ENCODE measurements around the gene ECT2. TPM values are rescaled to one million over a fixed set of nuclear protein-coding genes. Genes with fewer than 3 reads are reported as not detected.

The ECT2 gene
- polyA plus RNA-seq, 1 of the 3 experiments (the other 2 are of a cell fraction) = 8.6 TPM

DNA sequence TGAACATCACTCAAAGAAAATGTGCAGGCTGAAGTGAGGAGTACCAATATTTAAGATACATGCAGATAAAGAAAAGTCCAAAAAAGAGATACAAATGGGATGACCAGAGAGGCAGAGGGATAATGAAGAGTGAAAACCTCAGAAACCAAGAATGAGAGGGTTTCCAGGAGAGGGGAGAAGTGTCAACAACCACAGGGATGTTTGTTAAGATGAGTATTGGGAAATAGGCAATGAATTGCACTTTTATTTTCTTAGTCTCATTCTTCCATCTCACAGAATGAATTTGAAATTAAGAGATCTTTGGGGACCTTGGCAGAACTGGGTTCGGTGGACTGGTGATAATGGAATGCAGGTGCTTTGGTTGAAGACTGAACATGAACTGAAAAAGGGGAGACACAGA lies 102.5 kb downstream of the ECT2 start (continued):
- no peak for TF ChIP-seq REST (IDR thresholded peaks at IDR 0.05; ENCODE audit: low read depth, low read length)
- TF ChIP-seq FOSL2 (IDR thresholded peaks at IDR 0.05; ENCODE audit: borderline replicate concordance, low read depth) = no peak

GRCh38 chr3:172853921-172854666 lies 103.6 kb downstream of the ECT2 start:
- H2AFZ ChIP-seq (ENCODE audit: low read depth) = no peak overlapping the region
- no peaks in the 10 kb centered on the region for H3K27me3 ChIP-seq (ENCODE audit: insufficient read depth)
- WGBS (ENCODE audit: low lambda C conversion rate) = 51% methylated on average over 3 of the region's 3 CpGs
- no peaks in the 10 kb centered on the region for H3K36me3 ChIP-seq (replicated peaks in 1 of 2; ENCODE audit: control insufficient read depth in 1 of 2, insufficient read depth in 2 of 2, low read length in 1 of 2)
- H3K9ac ChIP-seq = no peak overlapping the region
- H3K4me2 ChIP-seq = no peak overlapping the region
- H3K9me2 ChIP-seq = no peaks in the 10 kb centered on the region
- H3K9me3 ChIP-seq = no peaks in the 10 kb centered on the region
- no peaks in the 10 kb centered on the region for H3K79me2 ChIP-seq (ENCODE audit: insufficient read depth)
- POLR2A ChIA-PET = no interaction called here
- H3K27ac ChIP-seq (ENCODE audit: low read depth in 2 of 2, low read length in 1 of 2) = no peak overlapping the region
- DNase-seq = no peak
- H3K4me3 ChIP-seq (ENCODE audit: low read depth in 2 of 2, low read length in 1 of 2) = no peak overlapping the region
- H3F3A ChIP-seq (replicated peaks; ENCODE audit: insufficient read depth) = peaks cover 14% of the 10 kb centered on the region
- CTCF ChIA-PET = interaction anchor here (1.9 kb wide), 1 partner anchor 10 kb away, joined by 5 read pairs; no protein-coding TSS in a partner anchor
- H3K4me1 ChIP-seq (ENCODE audit: control insufficient read depth in 1 of 2, insufficient read depth in 2 of 2, low read depth in 1 of 2, low read length in 1 of 2) = no peaks in the 10 kb centered on the region; a peak in 1 of 4 replicates
- no peaks in the 10 kb centered on the region for H4K20me1 ChIP-seq (ENCODE audit: insufficient read depth)
- TF ChIP-seq FOXJ3 (CRISPR knock-in tag; IDR thresholded peaks at IDR 0.05) (no peak), REST (IDR thresholded peaks at IDR 0.05; ENCODE audit: low read depth, low read length) (no peak), ELF1 (IDR thresholded peaks at IDR 0.05) (no peak), TAF1 (IDR thresholded peaks at IDR 0.05; ENCODE audit: borderline replicate concordance, low read depth, low read length) (no peak), SMC3 (IDR thresholded peaks at IDR 0.05; ENCODE audit: low read depth, low read length) (no peak), GABPA (IDR thresholded peaks at IDR 0.05; ENCODE audit: low read depth) (no peak), TCF12 (IDR thresholded peaks at IDR 0.05) (no peak), GATA2 (CRISPR knock-in tag; IDR thresholded peaks at IDR 0.05) (no peak), FOXM1 (IDR thresholded peaks at IDR 0.05; ENCODE audit: low read depth) (no peak), JUND (IDR thresholded peaks at IDR 0.05) (no peak), SIN3A (IDR thresholded peaks at IDR 0.05; ENCODE audit: borderline replicate concordance, low read depth, low read length) (no peak), MEF2A (IDR thresholded peaks at IDR 0.05; ENCODE audit: borderline replicate concordance, low read depth) (no peak), EP300 (IDR thresholded peaks at IDR 0.05; ENCODE audit: borderline replicate concordance in 1 of 2, low read depth in 1 of 2, low read length in 1 of 2) (no peak), RXRA (IDR thresholded peaks at IDR 0.05; ENCODE audit: borderline replicate concordance, low read depth) (no peak), RFX5 (IDR thresholded peaks at IDR 0.05; ENCODE audit: low read length) (no peak), CHD2 (IDR thresholded peaks at IDR 0.05; ENCODE audit: low read length, partially characterized antibody) (no peak), IRF3 (IDR thresholded peaks at IDR 0.05; ENCODE audit: low read depth, low read length) (no peak)
- TF ChIP-seq, protein P1, sequence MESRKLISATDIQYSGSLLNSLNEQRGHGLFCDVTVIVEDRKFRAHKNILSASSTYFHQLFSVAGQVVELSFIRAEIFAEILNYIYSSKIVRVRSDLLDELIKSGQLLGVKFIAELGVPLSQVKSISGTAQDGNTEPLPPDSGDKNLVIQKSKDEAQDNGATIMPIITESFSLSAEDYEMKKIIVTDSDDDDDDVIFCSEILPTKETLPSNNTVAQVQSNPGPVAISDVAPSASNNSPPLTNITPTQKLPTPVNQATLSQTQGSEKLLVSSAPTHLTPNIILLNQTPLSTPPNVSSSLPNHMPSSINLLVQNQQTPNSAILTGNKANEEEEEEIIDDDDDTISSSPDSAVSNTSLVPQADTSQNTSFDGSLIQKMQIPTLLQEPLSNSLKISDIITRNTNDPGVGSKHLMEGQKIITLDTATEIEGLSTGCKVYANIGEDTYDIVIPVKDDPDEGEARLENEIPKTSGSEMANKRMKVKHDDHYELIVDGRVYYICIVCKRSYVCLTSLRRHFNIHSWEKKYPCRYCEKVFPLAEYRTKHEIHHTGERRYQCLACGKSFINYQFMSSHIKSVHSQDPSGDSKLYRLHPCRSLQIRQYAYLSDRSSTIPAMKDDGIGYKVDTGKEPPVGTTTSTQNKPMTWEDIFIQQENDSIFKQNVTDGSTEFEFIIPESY (IDR thresholded peaks at IDR 0.05; ENCODE audit: borderline replicate concordance, low read depth) = no peak
- TF ChIP-seq, protein P2, sequence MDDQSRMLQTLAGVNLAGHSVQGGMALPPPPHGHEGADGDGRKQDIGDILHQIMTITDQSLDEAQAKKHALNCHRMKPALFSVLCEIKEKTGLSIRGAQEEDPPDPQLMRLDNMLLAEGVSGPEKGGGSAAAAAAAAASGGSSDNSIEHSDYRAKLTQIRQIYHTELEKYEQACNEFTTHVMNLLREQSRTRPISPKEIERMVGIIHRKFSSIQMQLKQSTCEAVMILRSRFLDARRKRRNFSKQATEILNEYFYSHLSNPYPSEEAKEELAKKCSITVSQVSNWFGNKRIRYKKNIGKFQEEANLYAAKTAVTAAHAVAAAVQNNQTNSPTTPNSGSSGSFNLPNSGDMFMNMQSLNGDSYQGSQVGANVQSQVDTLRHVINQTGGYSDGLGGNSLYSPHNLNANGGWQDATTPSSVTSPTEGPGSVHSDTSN (IDR thresholded peaks at IDR 0.05) = no peak
